ENCODE measurements around the gene FUT8.

The FUT8 gene

DNA sequence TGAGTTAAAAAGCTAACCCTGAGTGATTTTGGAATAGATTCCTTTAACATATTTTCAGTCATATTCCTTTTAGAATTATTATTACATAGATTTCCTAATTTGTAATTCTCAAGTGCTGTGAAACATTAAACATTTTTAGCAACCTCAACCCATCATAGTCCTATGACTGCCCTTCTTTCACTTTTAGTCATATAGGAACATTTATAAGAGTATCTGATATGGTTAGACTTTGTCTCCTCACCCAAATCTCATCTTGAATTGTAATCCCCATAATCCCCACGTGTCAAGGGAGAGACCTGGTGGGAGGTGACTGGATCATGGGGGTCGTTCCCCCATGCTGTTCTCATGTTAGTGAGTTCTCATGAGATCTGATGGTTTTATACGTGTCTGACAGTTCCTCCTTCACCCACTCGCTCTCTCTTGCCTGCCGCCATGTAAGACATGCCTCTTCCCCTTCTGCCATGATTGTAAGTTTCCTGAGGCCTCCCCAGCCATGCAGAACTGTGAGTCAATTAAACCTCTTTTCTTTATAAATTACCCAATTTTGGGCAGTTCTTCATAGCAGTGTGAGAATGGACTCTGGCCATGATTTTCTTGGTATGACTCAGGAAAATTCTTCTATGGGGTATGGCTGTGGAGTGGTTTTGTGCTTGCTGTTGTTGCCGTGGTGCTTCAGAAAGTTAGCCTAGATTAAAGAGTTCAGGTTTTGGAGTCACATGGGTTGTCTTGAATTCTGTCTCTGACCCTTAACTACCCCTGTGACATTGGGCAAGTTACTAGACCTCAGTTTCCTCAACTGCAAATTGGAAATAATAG lies 83.9 kb downstream of the FUT8 start:
- DNase-seq, result no peak

GRCh38 chr14:65499138-65499537 lies 86.6 kb downstream of the FUT8 start:
- DNase-seq, result no peak

- DNase-seq, result no peak
Observed at GRCh38 chr14:65500075-65500474, 87.5 kb downstream of the FUT8 start.

- no peak for DNase-seq
Observed at GRCh38 chr14:65501328-65501727, 88.8 kb downstream of the FUT8 start.

- DNase-seq, result peak; percentile 33 to 73
Observed at GRCh38 chr14:65502676-65503124, 90.2 kb downstream of the FUT8 start.

- DNase-seq, result no peak
Observed at GRCh38 chr14:65503771-65504170, 91.2 kb downstream of the FUT8 start.

DNA sequence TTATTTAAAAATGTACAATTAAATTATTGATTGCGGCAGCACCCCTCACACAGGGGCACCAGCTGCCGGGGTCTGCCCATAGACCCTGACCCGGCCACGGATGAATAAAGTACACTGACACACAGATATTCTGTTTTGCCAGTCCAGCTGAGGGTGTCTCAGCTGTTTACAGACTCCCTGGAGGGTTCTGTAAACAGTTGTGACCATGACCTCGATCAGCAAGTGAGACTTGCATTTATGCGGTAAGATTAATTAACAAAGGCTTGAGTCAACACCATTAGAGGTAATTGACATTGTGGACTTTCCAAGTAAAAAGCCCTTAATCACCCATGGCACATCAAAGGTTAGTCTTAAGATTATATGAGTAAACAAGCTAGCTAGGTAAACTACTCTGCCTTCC lies 94.3 kb downstream of the FUT8 start:
- DNase-seq, result no peak

GRCh38 chr14:65509842-65510241 lies 97.3 kb downstream of the FUT8 start:
- DNase-seq, result no peak

GRCh38 chr14:65513671-65514070 lies 101.1 kb downstream of the FUT8 start:
- no peak for DNase-seq

GRCh38 chr14:65517635-65518542 lies 105.4 kb downstream of the FUT8 start:
- no peak for DNase-seq

- no peak for DNase-seq
Observed at GRCh38 chr14:65528069-65528468, 115.5 kb downstream of the FUT8 start.

DNA sequence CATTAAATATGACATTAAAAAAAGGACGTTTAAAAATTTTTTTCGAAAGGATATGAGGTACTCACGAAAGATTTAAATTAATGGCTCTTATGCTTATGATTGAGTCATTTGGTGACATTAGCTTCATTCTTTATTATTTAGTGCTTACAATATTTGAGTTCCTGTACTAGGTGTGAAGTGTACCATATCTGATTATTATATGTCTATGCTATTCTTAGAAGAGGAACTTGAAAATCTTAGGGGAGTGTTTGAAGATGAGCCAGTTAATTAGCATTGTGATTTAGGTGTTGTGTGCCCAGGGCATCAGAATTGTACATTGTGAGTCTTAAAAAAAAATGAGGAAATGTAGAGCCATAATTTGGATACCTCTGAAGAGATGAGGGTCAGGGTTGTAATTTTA lies 118.6 kb downstream of the FUT8 start:
- DNase-seq, result no peak

- no peak for DNase-seq
Observed at GRCh38 chr14:65533736-65534404, 121.3 kb downstream of the FUT8 start.

- no peak for DNase-seq
Observed at GRCh38 chr14:65536781-65537423, 124.4 kb downstream of the FUT8 start.

GRCh38 chr14:65548878-65549277 lies 136.3 kb downstream of the FUT8 start:
- DNase-seq, result no peak

GRCh38 chr14:65549429-65549828 lies 136.9 kb downstream of the FUT8 start:
- no peak for DNase-seq

- no peak for DNase-seq
Observed at GRCh38 chr14:65550779-65551643, 138.5 kb downstream of the FUT8 start.

DNA sequence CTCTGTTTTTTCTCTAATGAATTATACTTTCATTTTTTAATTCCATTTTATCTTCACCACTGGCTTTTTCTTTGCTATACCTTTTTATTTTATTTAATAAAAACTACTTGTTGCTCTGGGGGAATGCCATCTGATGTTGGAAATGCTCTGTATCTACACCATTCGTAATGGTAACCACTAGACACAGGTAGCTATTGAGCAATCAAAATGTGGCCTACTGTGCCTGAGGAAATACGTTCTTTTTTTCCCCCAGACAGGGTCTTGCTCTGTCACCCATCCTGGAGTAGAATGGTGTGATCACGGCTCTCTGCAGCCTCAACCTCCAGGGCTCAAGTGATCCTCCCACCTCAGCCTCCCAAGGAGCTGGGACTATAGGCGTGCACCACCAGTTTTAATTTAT lies 140.2 kb downstream of the FUT8 start:
- no peak for DNase-seq

DNA sequence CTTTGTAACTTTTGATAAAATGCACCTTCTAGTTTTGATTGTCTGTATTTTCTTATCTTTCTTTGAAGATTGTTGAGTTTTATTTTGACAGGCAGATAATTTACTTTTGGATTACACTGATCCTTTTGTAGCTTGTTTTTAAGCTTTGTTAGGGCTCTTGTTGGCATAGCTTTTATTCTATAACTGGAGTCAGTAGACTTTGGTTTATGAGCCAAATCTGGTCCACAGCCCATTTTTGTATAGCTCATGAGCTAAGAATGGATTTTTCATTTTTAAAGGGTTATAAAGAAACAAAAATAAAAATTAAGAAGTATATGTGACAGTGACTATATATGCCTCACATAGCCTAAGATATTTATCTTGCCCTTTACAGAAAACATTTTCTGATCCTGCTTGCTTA lies 142.3 kb downstream of the FUT8 start:
- no peak for DNase-seq

DNA sequence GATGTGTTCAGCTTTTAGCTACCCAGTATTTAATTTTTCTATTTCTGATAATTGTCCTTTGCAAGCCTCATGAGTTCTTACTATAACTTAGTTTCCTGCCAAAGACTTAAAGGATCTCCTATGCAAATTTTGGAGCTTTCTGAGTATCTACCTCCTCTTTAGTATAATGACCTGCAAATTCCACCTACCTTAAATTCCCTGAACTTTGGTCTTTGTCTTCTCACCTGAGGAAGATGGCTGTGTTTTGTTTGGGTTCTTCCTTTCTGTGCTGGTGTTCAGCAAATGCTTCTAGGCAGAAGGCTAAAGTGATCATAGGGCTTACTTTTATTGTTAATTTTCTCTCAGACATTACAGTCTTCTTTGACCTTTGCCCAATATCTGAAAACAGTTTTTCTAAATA lies 142.8 kb downstream of the FUT8 start:
- no peak for DNase-seq

- DNase-seq, result no peak
Observed at GRCh38 chr14:65558363-65558762, 145.8 kb downstream of the FUT8 start.

Data from NCI-H187 (cell line).